Ascending aorta (tissue), 2 donors: Measurements from ENCODE around the gene SLC25A28. TPM values are rescaled to one million over a fixed set of nuclear protein-coding genes. Genes with fewer than 3 reads are reported as not detected.
"Not testable (repeated sequence)": the region's sequence is repeated elsewhere in the genome, so short reads cannot be mapped to it uniquely, and the experiment has no call there.

ENCODE experiments used
- DNase-seq, 2 donors: peaks; one replicate each; pipeline ENCODE4 v3.0.0-alpha.2; 2019; ENCODE audit warnings: low spot score in 2 of 2
- H3K27ac ChIP-seq, 2 donors: fragments of 200-600 bp; sonication (generic); one replicate each; pipeline ENCODE4 v1.5.1; 2016 to 2017; ENCODE audit warnings: mild to moderate bottlenecking in 1 of 2
- H3K27me3 ChIP-seq: fragments of 200-600 bp; sonication (generic); one replicate; pipeline ENCODE4 v1.5.1; 2017
- H3K36me3 ChIP-seq, 2 donors: fragments of 200-600 bp; sonication (generic); one replicate each; pipeline ENCODE4 v1.5.1; 2016
- H3K4me1 ChIP-seq, 2 donors: fragments of 200-600 bp; sonication (generic); one replicate each; pipeline ENCODE4 v1.5.1; 2016 to 2017; ENCODE audit warnings: mild to moderate bottlenecking in 1 of 2
- H3K4me3 ChIP-seq, 2 donors: fragments of 200-600 bp; sonication (generic); one replicate each; pipeline ENCODE4 v1.5.1; 2016 to 2017; ENCODE audit warnings: mild to moderate bottlenecking in 1 of 2
- H3K9me3 ChIP-seq, 2 donors: fragments of 200-600 bp; sonication (generic); one replicate each; pipeline ENCODE4 v1.5.1; 2016
- intact Hi-C: fragments of 100-400 bp; cut with DNase I; formaldehyde crosslinking; loops from one replicate; pipeline ENCODE4 v1.15.1; 2023
- total RNA-seq: library from RNA; depleted of rRNA; stranded (reverse); fragments of >200 nt; gene quantifications from one replicate; pipeline ENCODE4 v1.1.0, GENCODE V29; 2016
- TF ChIP-seq, protein P1 (sequence below), 3 experiments: fragments of 200-600 bp in 2 of 3; fragments of 450-650 bp in 1 of 3; sonication (generic) in 2 of 3; IDR thresholded peaks; one replicate each; pipeline ENCODE4 v1.5.1; 2016 to 2019; ENCODE audit warnings: antibody characterized with exemption in 3 of 3, mild to moderate bottlenecking in 1 of 3, moderate library complexity in 1 of 3

SLC25A28 gene
- total RNA-seq, 1 donor from 2014 or later, result 25.2 TPM

DNA sequence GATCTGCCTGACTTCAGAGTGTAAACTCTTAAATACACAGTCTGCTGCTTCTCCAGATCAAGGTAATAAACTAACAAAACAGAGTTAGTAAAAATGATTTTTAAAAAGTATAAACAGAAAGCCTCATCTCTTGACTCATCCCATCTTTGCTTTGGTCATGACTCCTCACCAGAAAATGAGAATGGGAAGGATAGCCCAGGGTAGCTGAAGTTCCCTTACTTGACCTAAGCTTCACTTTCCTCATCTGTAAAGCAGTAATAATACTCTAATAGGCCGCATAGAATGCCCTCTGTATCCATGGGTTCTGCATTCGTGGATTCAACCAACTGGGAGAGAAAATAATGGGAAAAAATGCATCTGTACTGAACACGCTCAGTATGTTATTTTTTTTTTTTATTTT lies 11.3 kb upstream of the SLC25A28 start:
- intact Hi-C loops, result no loop called here
- Histone ChIP-seq H3K27me3 (no peaks in the 10 kb centered on the region), H3K4me1 (no peaks in the 10 kb centered on the region), H3K4me3 (no peak overlapping the region), H3K27ac (no peak overlapping the region), H3K9me3 (no peaks in the 10 kb centered on the region), H3K36me3 (no peaks in the 10 kb centered on the region)
- TF ChIP-seq, protein P1, sequence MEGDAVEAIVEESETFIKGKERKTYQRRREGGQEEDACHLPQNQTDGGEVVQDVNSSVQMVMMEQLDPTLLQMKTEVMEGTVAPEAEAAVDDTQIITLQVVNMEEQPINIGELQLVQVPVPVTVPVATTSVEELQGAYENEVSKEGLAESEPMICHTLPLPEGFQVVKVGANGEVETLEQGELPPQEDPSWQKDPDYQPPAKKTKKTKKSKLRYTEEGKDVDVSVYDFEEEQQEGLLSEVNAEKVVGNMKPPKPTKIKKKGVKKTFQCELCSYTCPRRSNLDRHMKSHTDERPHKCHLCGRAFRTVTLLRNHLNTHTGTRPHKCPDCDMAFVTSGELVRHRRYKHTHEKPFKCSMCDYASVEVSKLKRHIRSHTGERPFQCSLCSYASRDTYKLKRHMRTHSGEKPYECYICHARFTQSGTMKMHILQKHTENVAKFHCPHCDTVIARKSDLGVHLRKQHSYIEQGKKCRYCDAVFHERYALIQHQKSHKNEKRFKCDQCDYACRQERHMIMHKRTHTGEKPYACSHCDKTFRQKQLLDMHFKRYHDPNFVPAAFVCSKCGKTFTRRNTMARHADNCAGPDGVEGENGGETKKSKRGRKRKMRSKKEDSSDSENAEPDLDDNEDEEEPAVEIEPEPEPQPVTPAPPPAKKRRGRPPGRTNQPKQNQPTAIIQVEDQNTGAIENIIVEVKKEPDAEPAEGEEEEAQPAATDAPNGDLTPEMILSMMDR (IDR thresholded peaks at IDR 0.05), result no peak
- DNase-seq, result no peak

DNA sequence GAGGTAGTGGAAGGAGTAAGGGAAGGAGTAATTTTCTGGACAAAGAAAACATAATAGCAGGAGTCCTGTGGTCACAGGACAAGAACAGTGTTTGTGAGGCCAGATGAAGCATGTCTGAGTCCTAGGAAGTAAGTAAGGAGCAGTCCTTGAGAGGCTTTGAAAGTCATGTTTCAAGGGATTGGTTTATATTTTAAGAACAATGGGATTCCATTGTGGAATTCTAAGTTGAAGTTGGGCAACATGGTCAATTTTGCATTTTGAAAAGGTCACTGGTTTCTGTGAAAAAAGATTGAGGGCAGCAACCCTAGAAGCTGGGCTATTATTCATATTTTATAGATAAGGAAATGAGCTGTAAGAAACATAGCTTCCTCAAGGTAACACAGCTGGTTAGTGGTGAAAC lies 10.8 kb upstream of the SLC25A28 start:
- Histone ChIP-seq H3K36me3 (no peaks in the 10 kb centered on the region), H3K4me1 (no peaks in the 10 kb centered on the region), H3K9me3 (no peaks in the 10 kb centered on the region), H3K4me3 (no peak overlapping the region), H3K27ac (no peak overlapping the region), H3K27me3 (no peaks in the 10 kb centered on the region)
- intact Hi-C loops, result no loop called here
- TF ChIP-seq, protein P1 (IDR thresholded peaks at IDR 0.05), result no peak
- no peak for DNase-seq

DNA sequence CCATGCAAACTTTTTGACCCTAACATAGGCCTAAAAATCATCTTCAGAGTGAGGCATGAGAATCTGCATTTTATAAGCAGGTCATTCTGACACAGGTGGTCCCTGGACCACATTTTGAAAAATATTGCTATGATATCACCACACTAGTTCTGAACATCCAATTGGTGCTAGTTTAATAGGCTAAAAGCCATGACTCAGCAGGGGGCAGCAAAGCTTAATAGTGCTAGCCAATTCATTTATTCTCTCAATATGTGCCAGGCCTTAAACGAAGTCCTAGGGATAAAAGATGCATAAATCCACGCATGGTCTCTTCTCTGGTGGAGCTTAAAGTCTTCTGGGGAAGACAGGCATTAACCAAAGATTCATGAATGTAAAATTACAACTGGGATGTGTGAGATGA lies 10.2 kb upstream of the SLC25A28 start:
- Histone ChIP-seq H3K27me3 (no peaks in the 10 kb centered on the region), H3K4me3 (no peak overlapping the region), H3K9me3 (no peaks in the 10 kb centered on the region), H3K4me1 (no peaks in the 10 kb centered on the region), H3K36me3 (no peaks in the 10 kb centered on the region), H3K27ac (no peak overlapping the region)
- TF ChIP-seq, protein P1 (IDR thresholded peaks at IDR 0.05), result no peak
- DNase-seq, result no peak
- intact Hi-C loops, result no loop called here

DNA sequence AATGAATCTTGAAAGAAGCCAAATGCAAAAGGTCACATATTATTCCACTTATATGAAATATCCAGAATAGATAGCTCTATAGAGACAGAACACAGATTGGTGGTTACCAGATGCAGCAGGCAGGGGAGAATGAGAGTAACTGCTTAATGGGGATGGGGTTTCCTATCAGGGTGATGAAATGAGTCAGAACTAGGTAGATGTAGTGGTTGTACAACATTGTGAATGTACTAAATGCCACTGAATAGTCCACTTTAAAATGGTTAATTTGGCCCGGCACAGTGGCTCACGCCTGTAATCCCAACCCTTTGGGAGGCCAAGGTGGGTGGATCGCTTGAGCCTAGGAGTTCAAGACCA lies 9.4 kb upstream of the SLC25A28 start:
- TF ChIP-seq, protein P1 (IDR thresholded peaks at IDR 0.05), result no peak
- H3K27ac ChIP-seq, result no peak overlapping the region
- intact Hi-C loops, result loop anchor here (10.0 kb wide), 3 partner anchors 375 to 1185 kb away; partner anchors contain the start of genes DNMBP, HIF1AN and HPS1
- no peaks in the 10 kb centered on the region for H3K36me3 ChIP-seq
- no peak overlapping the region for H3K4me3 ChIP-seq
- no peaks in the 10 kb centered on the region for H3K4me1 ChIP-seq
- no peaks in the 10 kb centered on the region for H3K27me3 ChIP-seq
- no peak for DNase-seq
- H3K9me3 ChIP-seq, result no peaks in the 10 kb centered on the region

DNA sequence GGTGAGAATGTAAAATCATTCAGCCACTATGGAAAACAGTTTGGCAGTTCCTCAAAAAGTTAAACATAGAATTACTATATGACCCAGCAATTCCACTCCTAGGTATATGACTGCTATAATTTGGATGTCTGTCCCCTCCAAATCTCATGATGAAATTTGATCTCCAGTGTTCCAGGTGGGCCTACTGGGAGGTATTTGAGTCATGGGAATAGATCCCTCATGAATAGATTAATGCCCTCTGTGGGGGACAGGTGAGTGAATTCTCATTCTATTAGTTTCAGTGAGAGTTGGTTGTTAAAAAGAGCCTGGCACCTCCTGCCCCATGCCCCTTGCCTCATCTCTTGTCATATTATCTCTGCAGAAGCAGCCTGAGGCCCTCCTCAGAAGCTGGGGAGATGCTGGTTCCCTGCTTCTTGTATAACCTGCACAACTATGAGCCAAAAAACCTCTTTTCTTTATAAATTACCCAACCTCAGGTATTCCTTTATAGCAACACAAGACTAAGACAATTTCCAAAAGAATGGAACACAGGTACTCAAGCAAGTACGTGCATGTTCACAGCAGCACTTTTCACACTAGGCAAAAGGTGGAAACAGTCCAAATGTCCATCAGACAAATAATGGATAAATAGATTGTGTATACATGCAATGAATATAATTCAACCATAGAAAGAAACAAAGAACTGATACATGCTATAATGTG lies 8.8 kb upstream of the SLC25A28 start:
- TF ChIP-seq, protein P1 (IDR thresholded peaks at IDR 0.05), result no peak
- Histone ChIP-seq H3K4me3 (no peak overlapping the region), H3K9me3 (no peaks in the 10 kb centered on the region), H3K36me3 (no peaks in the 10 kb centered on the region), H3K27ac (no peak overlapping the region), H3K27me3 (no peaks in the 10 kb centered on the region), H3K4me1 (no peaks in the 10 kb centered on the region)
- intact Hi-C loops, result loop anchor here (10.0 kb wide), 3 partner anchors 376 to 1184 kb away; partner anchors contain the start of genes DNMBP, HIF1AN and HPS1
- DNase-seq, result no peak

DNA sequence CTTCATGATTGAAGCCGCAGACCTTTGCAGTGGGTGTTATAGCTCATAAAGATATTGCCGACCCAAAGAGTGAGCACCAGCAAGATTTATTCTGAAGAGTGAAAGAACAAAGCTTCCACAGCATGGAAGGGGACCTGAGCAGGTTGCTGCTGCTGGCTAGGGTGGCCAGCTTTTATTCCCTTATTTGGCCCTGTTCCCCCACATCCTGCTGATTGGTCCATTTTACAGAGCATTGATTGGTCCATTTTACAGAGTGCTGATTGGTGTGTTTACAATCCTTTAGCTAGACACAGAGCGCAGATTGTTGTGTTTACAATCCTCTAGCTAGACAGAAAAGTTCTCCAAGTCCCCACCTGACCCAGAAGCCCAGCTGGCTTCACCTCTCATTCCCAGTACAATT lies 4.9 kb upstream of the SLC25A28 start:
- not testable (repeated sequence) for H3K27me3 ChIP-seq, DNase-seq, H3K4me1 ChIP-seq, H3K36me3 ChIP-seq, H3K9me3 ChIP-seq, H3K4me3 ChIP-seq, H3K27ac ChIP-seq
- intact Hi-C loops, result loop anchor here (10.0 kb wide), 3 partner anchors 380 to 1180 kb away; partner anchors contain the start of genes DNMBP, HIF1AN and HPS1
